A549 (cell line): ENCODE data around the gene FBXO21. TPM values are rescaled to one million over a fixed set of nuclear protein-coding genes. Genes with fewer than 3 reads are reported as not detected.

Source experiments
- ATAC-seq, 2 experiments: fragments of 200-7000 bp in 1 of 2; fragments of >200 bp in 1 of 2; cut with Nextera tagmentation in 1 of 2; cut with Tn5 transposase in 1 of 2; 3 replicates each; pipeline versions ENCODE4 v1.8.0 to v1.9.1; 2018 to 2020; ENCODE audit warnings: mild to moderate bottlenecking in 1 of 2, moderate library complexity in 1 of 2
- CTCF ChIA-PET: fragments of 300-600 bp; sonication (Branson Sonifier 250); formaldehyde crosslinking; extraction: SDS; loops from one replicate; lab custom pipeline; 2021; ENCODE audit warnings: antibody characterized with exemption, inconsistent platforms; lab: Yijun Ruan, JAX
- POLR2A ChIA-PET: fragments of 350-600 bp; formaldehyde crosslinking; extraction: SDS; loops from one replicate; lab custom pipeline; 2021; ENCODE audit warnings: antibody characterized with exemption, inconsistent platforms; lab: Yijun Ruan, JAX
- DNase-seq, 2 experiments: peaks; one replicate each; pipeline versions ENCODE4 v3.0.0 to v3.0.0-alpha.2; 2011 to 2016; ENCODE audit warnings: low read depth in 1 of 2, low spot score in 1 of 2
- FAIRE-seq: peaks from 2 replicates; lab custom pipeline; 2011; peaks lifted over from hg19 to GRCh38; lab: Jason Lieb, UNC
- H3K27ac ChIP-seq, 2 experiments: fragments of >200 bp; sonication (Bioruptor Twin); formaldehyde crosslinking; 3 replicates each; pipeline ENCODE4 v1.5.1; 2016 to 2017
- H3K4me1 ChIP-seq: fragments of >200 bp; sonication (Bioruptor Twin); formaldehyde crosslinking; 3 replicates; pipeline ENCODE4 v1.6.1; 2016
- H3K4me2 ChIP-seq: fragments of >200 bp; sonication (Bioruptor Twin); formaldehyde crosslinking; 3 replicates; pipeline ENCODE4 v1.6.1; 2016
- H3K4me3 ChIP-seq: fragments of >200 bp; sonication (Bioruptor Twin); formaldehyde crosslinking; 3 replicates; pipeline ENCODE4 v1.5.1; 2016
- H3K9me3 ChIP-seq: fragments of >200 bp; sonication (Bioruptor Twin); formaldehyde crosslinking; 3 replicates; pipeline ENCODE4 v1.6.1; 2016
- ATOH8 ChIP-seq: fragments of 250-450 bp; sonication (Bioruptor Pico); IDR thresholded peaks from 2 replicates; pipeline ENCODE4 v1.5.0; 2020; ENCODE audit warnings: low read depth, mild to moderate bottlenecking, moderate library complexity
- CBX2 ChIP-seq: fragments of 200-600 bp; sonication (generic); IDR thresholded peaks from 2 replicates; pipeline ENCODE4 v1.6.1; 2016; ENCODE audit warnings: low read depth, mild to moderate bottlenecking, borderline replicate concordance
- CHD2 ChIP-seq: fragments of 150-350 bp; IDR thresholded peaks from 2 replicates; pipeline ENCODE4 v1.6.1; 2014; ENCODE audit warnings: low read length; ENCODE audit not compliant: partially characterized antibody
- EP300 ChIP-seq, 2 experiments: fragments of >200 bp; sonication (Bioruptor Twin); formaldehyde crosslinking; IDR thresholded peaks; 2 replicates in 1 of 2; 3 replicates in 1 of 2; pipeline ENCODE4 v1.6.1; 2016 to 2017
- FOXS1 ChIP-seq: fragments of 250-450 bp; sonication (Bioruptor Pico); IDR thresholded peaks from 2 replicates; pipeline ENCODE4 v1.5.0; 2020; ENCODE audit warnings: mild to moderate bottlenecking, moderate library complexity
- HEYL ChIP-seq: fragments of 250-450 bp; sonication (Bioruptor Pico); IDR thresholded peaks from 2 replicates; pipeline ENCODE4 v1.8.0; 2021; ENCODE audit warnings: mild to moderate bottlenecking, moderate library complexity
- HOXA7 ChIP-seq: fragments of 250-450 bp; sonication (Bioruptor Pico); IDR thresholded peaks from 2 replicates; pipeline ENCODE4 v1.5.0; 2020; ENCODE audit warnings: mild to moderate bottlenecking, moderate library complexity
- HOXB13 ChIP-seq: fragments of 250-450 bp; sonication (Bioruptor Pico); IDR thresholded peaks from 2 replicates; pipeline ENCODE4 v1.5.0; 2020; ENCODE audit warnings: low read depth, mild to moderate bottlenecking, moderate library complexity
- JUNB ChIP-seq: fragments of >200 bp; sonication (Bioruptor Twin); formaldehyde crosslinking; IDR thresholded peaks from 2 replicates; pipeline ENCODE4 v1.6.1; 2016
- KDM1A ChIP-seq: fragments of 200-600 bp; sonication (generic); IDR thresholded peaks from 2 replicates; pipeline ENCODE4 v1.6.1; 2016; ENCODE audit warnings: low read depth, mild to moderate bottlenecking
- MAFK ChIP-seq: fragments of 450-650 bp; IDR thresholded peaks from 2 replicates; pipeline ENCODE4 v1.6.1; 2014; ENCODE audit not compliant: partially characterized antibody
- POLR2A ChIP-seq: IDR thresholded peaks from 2 replicates; pipeline ENCODE4 v1.6.1; 2012; ENCODE audit warnings: mild to moderate bottlenecking, low read length
- RAD21 ChIP-seq, 2 experiments: fragments of >200 bp in 1 of 2; sonication (Bioruptor Twin) in 1 of 2; formaldehyde crosslinking in 1 of 2; IDR thresholded peaks in 1 of 2; conservative IDR thresholded peaks in 1 of 2; 2 replicates in 1 of 2; 3 replicates in 1 of 2; pipeline ENCODE4 v1.6.1; 2012 to 2018; ENCODE audit warnings: inconsistent platforms in 1 of 2
- RCOR1 ChIP-seq: fragments of 150-350 bp; IDR thresholded peaks from 2 replicates; pipeline ENCODE4 v1.6.1; 2014; ENCODE audit warnings: antibody characterized with exemption, low read length, low read depth
- RFX5 ChIP-seq: fragments of 450-650 bp; IDR thresholded peaks from 2 replicates; pipeline ENCODE4 v1.7.1; 2014; ENCODE audit warnings: antibody characterized with exemption, mild to moderate bottlenecking, moderate library complexity
- SMC3 ChIP-seq: fragments of >200 bp; sonication (Bioruptor Twin); formaldehyde crosslinking; IDR thresholded peaks from 3 replicates; pipeline ENCODE4 v1.6.1; 2018; ENCODE audit warnings: inconsistent platforms
- SREBF2 ChIP-seq: fragments of 450-650 bp; IDR thresholded peaks from 2 replicates; pipeline ENCODE4 v1.6.1; 2014; ENCODE audit warnings: mild to moderate bottlenecking, moderate library complexity
- TFCP2L1 ChIP-seq: fragments of 250-450 bp; sonication (Bioruptor Pico); IDR thresholded peaks from 2 replicates; pipeline ENCODE4 v1.5.0; 2021; ENCODE audit warnings: mild to moderate bottlenecking
- TP53 ChIP-seq: fragments of 250-450 bp; sonication (Bioruptor Pico); IDR thresholded peaks from 2 replicates; pipeline ENCODE4 v1.5.0; 2021; ENCODE audit warnings: mild to moderate bottlenecking, moderate library complexity
- ZC3H11A ChIP-seq: fragments of 450-650 bp; IDR thresholded peaks from 2 replicates; pipeline ENCODE4 v1.6.1; 2014; ENCODE audit warnings: antibody characterized with exemption, mild to moderate bottlenecking
- ZSCAN20 ChIP-seq: fragments of 250-450 bp; sonication (Bioruptor Pico); IDR thresholded peaks from 2 replicates; pipeline ENCODE4 v1.8.0; 2022; ENCODE audit warnings: mild to moderate bottlenecking, moderate library complexity
- WGBS: methylation state at CpG from one replicate; pipeline ENCODE4 v1.1.6; 2017; ENCODE audit errors: missing lambda C conversion rate; 5-methylcytosine and 5-hydroxymethylcytosine counted together
- polyA plus RNA-seq, 4 experiments: library from polyadenylated mRNA; depleted of rRNA in 3 of 4; stranded (reverse); fragments of >200 nt; fragmentation: RNase III in 1 of 4; extraction: RNeasy Plus Mini Kit Qiagen cat#74134 plus additional on column Dnase treatment in 1 of 4; gene quantifications; 2 replicates in 3 of 4; 3 replicates in 1 of 4; pipeline ENCODE4 v1.2.3, GENCODE V29; 2011 to 2017
- TF ChIP-seq, protein P1 (sequence below): IDR thresholded peaks from 2 replicates; pipeline ENCODE4 v1.6.1; 2012
- TF ChIP-seq, protein P2 (sequence below): fragments of 450-650 bp; IDR thresholded peaks from 2 replicates; pipeline ENCODE4 v1.6.1; 2014; ENCODE audit warnings: antibody characterized with exemption
- TF ChIP-seq, protein P3 (sequence below): fragments of 200-600 bp; sonication (generic); IDR thresholded peaks from 2 replicates; pipeline ENCODE4 v1.6.1; 2016; ENCODE audit warnings: antibody characterized with exemption, mild to moderate bottlenecking, moderate library complexity
- TF ChIP-seq, protein P4 (sequence below): IDR thresholded peaks from 2 replicates; pipeline ENCODE4 v1.6.1; 2012

The FBXO21 gene
- polyA plus RNA-seq, 2 of the 4 experiments (the other 2 are of a cell fraction) = 33.2 to 62.4 TPM

- FAIRE-seq (no peak), ATAC-seq (no peak), DNase-seq (no peak)
- Histone ChIP-seq H3K9me3 (peaks cover 14% of the 10 kb centered on the region; the same call in 2 of the 3 replicates), H3K4me1 (peaks cover 23% of the 10 kb centered on the region), H3K4me2 (no peak overlapping the region), H3K27ac (no peak overlapping the region), H3K4me3 (no peak overlapping the region)
- no peak for TF ChIP-seq HOXA7 (CRISPR knock-in tag)
- no peak for TF ChIP-seq TFCP2L1 (CRISPR knock-in tag)
- no peak for TF ChIP-seq FOXS1
- TF ChIP-seq JUNB = no peak
- TF ChIP-seq, protein P1, sequence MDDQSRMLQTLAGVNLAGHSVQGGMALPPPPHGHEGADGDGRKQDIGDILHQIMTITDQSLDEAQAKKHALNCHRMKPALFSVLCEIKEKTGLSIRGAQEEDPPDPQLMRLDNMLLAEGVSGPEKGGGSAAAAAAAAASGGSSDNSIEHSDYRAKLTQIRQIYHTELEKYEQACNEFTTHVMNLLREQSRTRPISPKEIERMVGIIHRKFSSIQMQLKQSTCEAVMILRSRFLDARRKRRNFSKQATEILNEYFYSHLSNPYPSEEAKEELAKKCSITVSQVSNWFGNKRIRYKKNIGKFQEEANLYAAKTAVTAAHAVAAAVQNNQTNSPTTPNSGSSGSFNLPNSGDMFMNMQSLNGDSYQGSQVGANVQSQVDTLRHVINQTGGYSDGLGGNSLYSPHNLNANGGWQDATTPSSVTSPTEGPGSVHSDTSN = no peak
- no peak for TF ChIP-seq SREBF2
- TF ChIP-seq POLR2A = no peak
- TF ChIP-seq, protein P2, sequence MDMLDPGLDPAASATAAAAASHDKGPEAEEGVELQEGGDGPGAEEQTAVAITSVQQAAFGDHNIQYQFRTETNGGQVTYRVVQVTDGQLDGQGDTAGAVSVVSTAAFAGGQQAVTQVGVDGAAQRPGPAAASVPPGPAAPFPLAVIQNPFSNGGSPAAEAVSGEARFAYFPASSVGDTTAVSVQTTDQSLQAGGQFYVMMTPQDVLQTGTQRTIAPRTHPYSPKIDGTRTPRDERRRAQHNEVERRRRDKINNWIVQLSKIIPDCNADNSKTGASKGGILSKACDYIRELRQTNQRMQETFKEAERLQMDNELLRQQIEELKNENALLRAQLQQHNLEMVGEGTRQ = no peak
- no peak for TF ChIP-seq ATOH8
- TF ChIP-seq, protein P3, sequence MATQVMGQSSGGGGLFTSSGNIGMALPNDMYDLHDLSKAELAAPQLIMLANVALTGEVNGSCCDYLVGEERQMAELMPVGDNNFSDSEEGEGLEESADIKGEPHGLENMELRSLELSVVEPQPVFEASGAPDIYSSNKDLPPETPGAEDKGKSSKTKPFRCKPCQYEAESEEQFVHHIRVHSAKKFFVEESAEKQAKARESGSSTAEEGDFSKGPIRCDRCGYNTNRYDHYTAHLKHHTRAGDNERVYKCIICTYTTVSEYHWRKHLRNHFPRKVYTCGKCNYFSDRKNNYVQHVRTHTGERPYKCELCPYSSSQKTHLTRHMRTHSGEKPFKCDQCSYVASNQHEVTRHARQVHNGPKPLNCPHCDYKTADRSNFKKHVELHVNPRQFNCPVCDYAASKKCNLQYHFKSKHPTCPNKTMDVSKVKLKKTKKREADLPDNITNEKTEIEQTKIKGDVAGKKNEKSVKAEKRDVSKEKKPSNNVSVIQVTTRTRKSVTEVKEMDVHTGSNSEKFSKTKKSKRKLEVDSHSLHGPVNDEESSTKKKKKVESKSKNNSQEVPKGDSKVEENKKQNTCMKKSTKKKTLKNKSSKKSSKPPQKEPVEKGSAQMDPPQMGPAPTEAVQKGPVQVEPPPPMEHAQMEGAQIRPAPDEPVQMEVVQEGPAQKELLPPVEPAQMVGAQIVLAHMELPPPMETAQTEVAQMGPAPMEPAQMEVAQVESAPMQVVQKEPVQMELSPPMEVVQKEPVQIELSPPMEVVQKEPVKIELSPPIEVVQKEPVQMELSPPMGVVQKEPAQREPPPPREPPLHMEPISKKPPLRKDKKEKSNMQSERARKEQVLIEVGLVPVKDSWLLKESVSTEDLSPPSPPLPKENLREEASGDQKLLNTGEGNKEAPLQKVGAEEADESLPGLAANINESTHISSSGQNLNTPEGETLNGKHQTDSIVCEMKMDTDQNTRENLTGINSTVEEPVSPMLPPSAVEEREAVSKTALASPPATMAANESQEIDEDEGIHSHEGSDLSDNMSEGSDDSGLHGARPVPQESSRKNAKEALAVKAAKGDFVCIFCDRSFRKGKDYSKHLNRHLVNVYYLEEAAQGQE = no peak
- TF ChIP-seq CBX2 = no peak
- TF ChIP-seq SMC3 = no peak
- TF ChIP-seq TP53 (CRISPR knock-in tag) = no peak
- TF ChIP-seq ZC3H11A = no peak
- no peak for TF ChIP-seq CHD2
- TF ChIP-seq, protein P4, sequence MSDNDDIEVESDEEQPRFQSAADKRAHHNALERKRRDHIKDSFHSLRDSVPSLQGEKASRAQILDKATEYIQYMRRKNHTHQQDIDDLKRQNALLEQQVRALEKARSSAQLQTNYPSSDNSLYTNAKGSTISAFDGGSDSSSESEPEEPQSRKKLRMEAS = no peak
- no peak for TF ChIP-seq RAD21 (conservative IDR thresholded peaks at IDR 0.05 in 1 of 2, IDR thresholded peaks at IDR 0.05 in 1 of 2)
- CTCF ChIA-PET = interaction anchor here (0.6 to 5.4 kb wide), 4 partner anchors 15 to 124 kb away, joined by 3 to 26 read pairs (median 3); no protein-coding TSS in a partner anchor
- POLR2A ChIA-PET = no interaction called here
- 94% methylated on average over 7 of the region's 7 CpGs for WGBS
Measured at GRCh38 chr12:117092886-117093285, 97.4 kb downstream of the FBXO21 start.

- H3K9me3 ChIP-seq = peaks cover 14% of the 10 kb centered on the region; the same call in 2 of the 3 replicates
- WGBS = 89% methylated on average over 2 of the region's 2 CpGs
- TF ChIP-seq KDM1A (no peak), ZSCAN20 (no peak), TFCP2L1 (CRISPR knock-in tag) (no peak), HOXB13 (CRISPR knock-in tag) (no peak), HEYL (CRISPR knock-in tag) (no peak), RCOR1 (no peak), MAFK (no peak), POLR2A (no peak), RAD21 (conservative IDR thresholded peaks at IDR 0.05 in 1 of 2, IDR thresholded peaks at IDR 0.05 in 1 of 2) (no peak), RFX5 (no peak), SMC3 (no peak), JUNB (no peak), EP300 (IDR thresholded peaks at IDR 0.05) (no peak)
- TF ChIP-seq, protein P4 = no peak
- DNase-seq (no peak), ATAC-seq (no peak; a peak in 1 of 6 replicates), FAIRE-seq (no peak)
- POLR2A ChIA-PET = no interaction called here
- H3K4me3 ChIP-seq = no peak overlapping the region
- peaks cover 19% of the 10 kb centered on the region for H3K4me1 ChIP-seq
- no peak overlapping the region for H3K4me2 ChIP-seq
- H3K27ac ChIP-seq = no peak overlapping the region
- CTCF ChIA-PET = interaction anchor here (0.6 to 5.4 kb wide), 3 partner anchors 27 to 123 kb away, joined by 3 to 26 read pairs (median 3); no protein-coding TSS in a partner anchor
Measured at GRCh38 chr12:117092511-117092780, 97.8 kb downstream of the FBXO21 start.
